K562 (cell line): Measurements from ENCODE around the gene FAM222A. TPM values are rescaled to one million over a fixed set of nuclear protein-coding genes. Genes with fewer than 3 reads are reported as not detected.

ENCODE experiments used
- ATAC-seq: fragments of 200-7000 bp; cut with Tn5 transposase; 3 replicates; pipeline ENCODE4 v1.9.1; 2020; ENCODE audit warnings: moderate library complexity
- BruUV-seq: library from RNA; stranded (reverse); fragments of 400-500 nt; replicated peaks from 2 replicates; lab custom pipeline; 2021; lab: Mats Ljungman, UMichigan
- CTCF ChIA-PET: fragments of 300-600 bp; formaldehyde crosslinking; extraction: SDS; loops from one replicate; lab custom pipeline; 2021; ENCODE audit warnings: low intra/inter-chr PET ratio; lab: Yijun Ruan, JAX
- POLR2A ChIA-PET: fragments of 300-600, 350-650 bp; sonication (Branson Sonifier 250); formaldehyde crosslinking; extraction: SDS; loops from one replicate; lab custom pipeline; 2021; ENCODE audit warnings: antibody characterized with exemption, inconsistent platforms; lab: Yijun Ruan, JAX
- DNase-seq, 4 experiments: peaks; one replicate each; pipeline versions ENCODE4 v3.0.0 to v3.0.0-alpha.2; 2011 to 2018; ENCODE audit warnings: low spot score in 3 of 4, mixed read lengths in 3 of 4; ENCODE audit errors: extremely low read depth in 1 of 4
- FAIRE-seq: peaks from 2 replicates; lab custom pipeline; 2011; peaks lifted over from hg19 to GRCh38; lab: Jason Lieb, UNC
- H2AFZ ChIP-seq: 2 replicates; pipeline ENCODE4 v1.6.0; 2011; ENCODE audit warnings: low read depth, low read length, control low read depth, inconsistent platforms
- H3K27ac ChIP-seq: fragments of 200-600 bp; 3 replicates; pipeline ENCODE4 v1.8.0; 2011; ENCODE audit warnings: low read depth, mild to moderate bottlenecking, control low read depth, inconsistent platforms, low read length, moderate library complexity, mixed read lengths; ENCODE audit errors: extremely low read depth
- H3K27me3 ChIP-seq, 2 experiments: fragments of 300-600 bp in 1 of 2; 2 replicates in 1 of 2; 3 replicates in 1 of 2; pipeline versions ENCODE4 v1.6.0 to v1.8.0; 2011; ENCODE audit warnings: inconsistent platforms in 2 of 2, low read length in 2 of 2, mild to moderate bottlenecking in 1 of 2, mixed read lengths in 1 of 2, moderate library complexity in 1 of 2; ENCODE audit not compliant: control insufficient read depth in 2 of 2, insufficient read depth in 2 of 2
- H3K36me3 ChIP-seq: fragments of 300-600 bp; 3 replicates; pipeline ENCODE4 v1.8.0; 2011; ENCODE audit warnings: mild to moderate bottlenecking, low read length, inconsistent platforms; ENCODE audit not compliant: control insufficient read depth, insufficient read depth
- H3K4me1 ChIP-seq, 2 experiments: fragments of 200-600 bp in 1 of 2; replicated peaks in 1 of 2; 2 replicates in 1 of 2; 3 replicates in 1 of 2; pipeline versions ENCODE4 v1.5.1 to v1.8.0; 2011; ENCODE audit warnings: inconsistent platforms in 2 of 2, low read length in 2 of 2, mild to moderate bottlenecking in 1 of 2, mixed read lengths in 1 of 2, moderate library complexity in 1 of 2; ENCODE audit not compliant: control insufficient read depth in 2 of 2, insufficient read depth in 2 of 2
- H3K4me2 ChIP-seq: 2 replicates; pipeline ENCODE4 v1.6.1; 2011; ENCODE audit warnings: low read length, control low read depth, inconsistent platforms, mixed read lengths; ENCODE audit not compliant: insufficient read depth
- H3K4me3 ChIP-seq: fragments of 200-600 bp; sonication (generic), shearing (Covaris generic); 2 replicates; pipeline ENCODE4 v1.5.1; 2016; ENCODE audit warnings: control low read depth, inconsistent platforms
- H3K79me2 ChIP-seq: fragments of 200-600 bp; 3 replicates; pipeline ENCODE4 v1.8.0; 2011; ENCODE audit warnings: low read length, inconsistent platforms; ENCODE audit not compliant: control insufficient read depth, insufficient read depth
- H3K9ac ChIP-seq, 2 experiments: 2 replicates each; pipeline versions ENCODE4 v1.6.0 to v1.6.1; 2011; ENCODE audit warnings: low read depth in 2 of 2, low read length in 2 of 2, control low read depth in 1 of 2, inconsistent platforms in 1 of 2, mild to moderate bottlenecking in 1 of 2, mixed read lengths in 1 of 2; ENCODE audit not compliant: insufficient read depth in 1 of 2
- H3K9me1 ChIP-seq: one replicate; pipeline ENCODE4 v1.6.0; 2011; ENCODE audit warnings: inconsistent platforms, mild to moderate bottlenecking, low read length, moderate library complexity; ENCODE audit not compliant: control insufficient read depth, insufficient read depth
- H3K9me3 ChIP-seq: replicated peaks from 2 replicates; pipeline ENCODE4 v1.5.1; 2011; ENCODE audit warnings: low read depth, low read length, inconsistent platforms; ENCODE audit not compliant: control insufficient read depth, insufficient read depth
- H4K20me1 ChIP-seq: replicated peaks from 2 replicates; pipeline ENCODE4 v1.6.1; 2011; ENCODE audit warnings: low read length, inconsistent platforms, mixed read lengths; ENCODE audit not compliant: control insufficient read depth, insufficient read depth
- CXXC5 ChIP-seq: fragments of 250-450 bp; sonication (Bioruptor Pico); IDR thresholded peaks from 2 replicates; pipeline ENCODE4 v1.8.0; 2022; ENCODE audit warnings: inconsistent platforms, mild to moderate bottlenecking, moderate library complexity
- DNMT1 ChIP-seq: fragments of 450-650 bp; IDR thresholded peaks from 2 replicates; pipeline ENCODE4 v1.6.1; 2016; ENCODE audit warnings: antibody characterized with exemption, mild to moderate bottlenecking
- E2F8 ChIP-seq: fragments of 450-650 bp; IDR thresholded peaks from 2 replicates; pipeline ENCODE4 v1.7.1; 2018; ENCODE audit warnings: mild to moderate bottlenecking, low read depth; ENCODE audit not compliant: partially characterized antibody
- EP300 ChIP-seq: IDR thresholded peaks from 2 replicates; pipeline ENCODE4 v1.6.1; 2012; ENCODE audit warnings: low read length, improper control_type of control experiment
- EP400 ChIP-seq: fragments of 450-650 bp; IDR thresholded peaks from 2 replicates; pipeline ENCODE4 v1.6.1; 2017; ENCODE audit warnings: antibody characterized with exemption, mild to moderate bottlenecking, moderate library complexity
- GMEB1 ChIP-seq: fragments of 250-450 bp; sonication (Bioruptor Pico); IDR thresholded peaks from 2 replicates; pipeline ENCODE4 v1.4.0; 2020; ENCODE audit warnings: mild to moderate bottlenecking
- JUNB ChIP-seq: fragments of 450-650 bp; formaldehyde crosslinking; conservative IDR thresholded peaks from 2 replicates; pipeline ENCODE4 v1.4.0; 2020; ENCODE audit warnings: mild to moderate bottlenecking
- KAT7 ChIP-seq: sonication (generic); formaldehyde crosslinking; IDR thresholded peaks from 2 replicates; pipeline ENCODE4 v1.8.0; 2022; ENCODE audit warnings: missing genetic modification reagents, mild to moderate bottlenecking, borderline replicate concordance
- NCOA2 ChIP-seq, 2 experiments: fragments of 450-650 bp; IDR thresholded peaks; 2 replicates each; pipeline ENCODE4 v1.6.1; 2018; ENCODE audit warnings: mild to moderate bottlenecking in 2 of 2, moderate library complexity in 1 of 2; ENCODE audit not compliant: partially characterized antibody in 2 of 2
- RFX5 ChIP-seq: IDR thresholded peaks from 2 replicates; pipeline ENCODE4 v1.6.1; 2011; ENCODE audit warnings: low read depth, mild to moderate bottlenecking, improper control_type of control experiment, low read length
- YBX1 ChIP-seq: fragments of 450-650 bp; IDR thresholded peaks from 2 replicates; pipeline ENCODE4 v1.7.1; 2016; ENCODE audit warnings: mild to moderate bottlenecking
- ZNF121 ChIP-seq: sonication (generic); formaldehyde crosslinking; conservative IDR thresholded peaks from 2 replicates; pipeline ENCODE4 v1.8.0; 2022; ENCODE audit warnings: missing genetic modification reagents
- ZNF324 ChIP-seq: fragments of 250-450 bp; sonication (Bioruptor Pico); IDR thresholded peaks from 2 replicates; pipeline ENCODE4 v1.4.0; 2020; ENCODE audit warnings: mild to moderate bottlenecking
- WGBS: fragments of 100-300 bp; shearing (Covaris generic); methylation state at CpG from one replicate; pipeline ENCODE4 v1.1.6; 2016; ENCODE audit warnings: low coverage, mixed read lengths; ENCODE audit not compliant: insufficient coverage; ENCODE audit errors: missing lambda C conversion rate; 5-methylcytosine and 5-hydroxymethylcytosine counted together
- in situ Hi-C: fragments of 300-500 bp; cut with MboI; formaldehyde crosslinking; loops from 4 replicates; pipeline ENCODE4 v1.15.0; 2018; ENCODE audit warnings: inconsistent platforms, mixed read lengths
- intact Hi-C: fragments of 100-400 bp; cut with micrococcal nuclease; formaldehyde crosslinking; loops from 2 replicates; pipeline ENCODE4 v1.14.2; 2022
- polyA plus RNA-seq, 8 experiments: library from polyadenylated mRNA; depleted of rRNA in 4 of 8; stranded (reverse) in 5 of 8; unstranded in 3 of 8; fragments of >200 nt; fragmentation: Nextera tagmentation in 2 of 8; fragmentation: Illumina TruSeq in 1 of 8; extraction: Ambion mirVana in 2 of 8; extraction: Trizol in 1 of 8; gene quantifications; 2 replicates each; pipeline versions ENCODE4 v1.2.1 to v1.2.3, GENCODE V29; 2011 to 2014; ENCODE audit warnings: inconsistent platforms in 1 of 8, missing spikeins in 1 of 8
- total RNA-seq, 7 experiments: library from RNA; depleted of rRNA in 6 of 7; stranded (reverse); fragments of >200 nt in 6 of 7; fragmentation: Illumina TruSeq in 2 of 7; extraction: Trizol in 2 of 7; gene quantifications; 2 replicates each; pipeline versions ENCODE4 v1.2.1 to v1.2.3, GENCODE V29; 2011 to 2021; ENCODE audit warnings: low replicate concordance in 1 of 7

The FAM222A gene
- total and polyA plus RNA-seq, 9 of the 15 experiments (the other 6 are each of a cell fraction or from before 2014, with no cell fraction given): 0.03 to 0.36 (median 0.12) TPM; not detected in 1

- TF ChIP-seq EP400 (no peak), YBX1 (no peak), NCOA2 (IDR thresholded peaks at IDR 0.05; ENCODE audit: partially characterized antibody in 2 of 2) (no peak), E2F8 (no peak), GMEB1 (CRISPR knock-in tag) (no peak)
Measured at GRCh38 chr12:109764776-109765445, 51.3 kb downstream of the FAM222A start (continued).

GRCh38 chr12:109765446-109765810 lies 51.8 kb downstream of the FAM222A start:
- H3K27ac ChIP-seq: no peak overlapping the region
- 1% methylated on average over 6 of the region's 6 CpGs for WGBS
- TF ChIP-seq JUNB (CRISPR knock-in tag) (no peak), ZNF324 (CRISPR knock-in tag) (no peak), DNMT1 (no peak), CXXC5 (no peak), ZNF121 (no peak), RFX5 (no peak), KAT7 (no peak), EP300 (no peak)
- no peak overlapping the region for H3K4me2 ChIP-seq
- peaks cover 9% of the 10 kb centered on the region; the same call in 1 of the 2 replicates for H4K20me1 ChIP-seq
- ChIA-PET POLR2A (no interaction called here), CTCF (no interaction called here)
- no peaks in the 10 kb centered on the region for H3K36me3 ChIP-seq
- FAIRE-seq (no peak), DNase-seq (no peak), ATAC-seq (no peak)
- H3K9me1 ChIP-seq: no peaks in the 10 kb centered on the region
- H3K9ac ChIP-seq: no peak overlapping the region
- H3K27me3 ChIP-seq: peaks cover 26 to 74% of the 10 kb centered on the region in 2 experiments; a peak in 4 of 5 replicates
- BruUV-seq: no TSS peak
- peaks cover 0 to 17% of the 10 kb centered on the region in 2 experiments; a peak in 2 of 5 replicates for H3K4me1 ChIP-seq
- H3K4me3 ChIP-seq: no peak overlapping the region
- in situ Hi-C loops: no loop called here
- H2AFZ ChIP-seq: no peak overlapping the region
- H3K9me3 ChIP-seq: no peaks in the 10 kb centered on the region
- no peaks in the 10 kb centered on the region for H3K79me2 ChIP-seq
- intact Hi-C loops: no loop called here
